ENCODE data around the gene CACNA1S.

The CACNA1S gene

DNA sequence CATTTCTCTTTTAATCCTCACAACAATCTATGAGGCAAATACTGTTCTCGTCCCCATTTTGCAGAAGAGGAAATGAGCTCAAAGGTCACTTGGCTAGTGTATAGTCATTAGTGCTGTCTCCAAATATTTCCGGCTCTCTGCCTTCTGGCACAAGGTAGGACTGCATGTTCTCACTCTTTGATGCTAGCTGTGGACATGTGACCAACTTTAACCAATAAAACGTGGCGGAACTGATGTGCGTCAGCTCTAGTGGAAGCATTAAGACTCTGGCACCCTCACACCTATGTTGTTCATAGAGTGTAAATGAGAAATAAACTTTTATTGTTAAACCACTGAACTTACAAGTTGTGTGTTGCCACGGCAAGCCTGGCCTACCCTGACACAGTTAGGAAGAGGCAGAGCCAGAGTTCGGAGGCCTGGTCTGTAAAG is 83.8 kb downstream of the CACNA1S start:
- DNase-seq (ENCODE audit: low read depth), result no peak

GRCh38 chr1:201026836-201027235 is 85.4 kb downstream of the CACNA1S start:
- DNase-seq (ENCODE audit: low read depth), result no peak

DNA sequence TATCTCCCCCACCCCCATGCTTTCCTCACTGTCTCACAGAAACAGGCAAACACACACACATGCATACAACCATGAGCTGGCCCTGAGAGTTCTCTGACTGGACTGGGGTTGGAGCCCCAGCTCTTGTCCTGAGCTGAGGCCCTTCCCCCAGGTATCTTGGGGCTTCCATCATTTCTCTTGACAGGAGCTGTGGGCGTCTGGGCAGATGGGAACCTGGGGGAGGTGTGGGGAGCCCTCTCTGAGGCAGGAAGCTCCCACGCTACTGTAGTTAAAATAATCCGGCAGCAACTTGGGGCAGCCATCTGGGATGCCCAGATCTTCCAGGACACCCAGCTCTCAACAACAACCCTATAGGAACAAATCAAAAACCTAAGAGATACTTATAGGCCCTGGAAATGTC is 86.0 kb downstream of the CACNA1S start:
- DNase-seq (ENCODE audit: low read depth), result no peak

DNA sequence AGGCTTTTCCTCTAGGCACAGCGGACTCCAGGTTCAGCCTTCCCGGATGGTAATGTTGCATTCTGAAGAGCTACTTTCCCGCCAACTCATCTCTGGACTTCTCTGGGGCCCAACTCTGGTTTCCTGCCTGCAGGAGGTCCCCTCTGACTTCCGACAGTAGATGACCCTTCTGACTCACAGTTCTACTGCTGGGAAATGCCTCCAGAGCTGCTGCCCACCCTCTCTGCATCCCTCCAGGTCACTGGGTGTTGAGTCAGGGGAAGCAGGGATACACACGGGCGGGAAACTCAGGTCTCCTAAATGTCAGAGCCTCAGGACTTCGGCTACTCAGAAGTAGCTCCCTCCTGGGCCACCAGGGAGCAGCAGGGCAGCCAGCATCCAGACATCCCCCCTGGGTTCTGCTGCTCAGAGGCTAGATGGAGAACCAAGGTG is 86.6 kb downstream of the CACNA1S start:
- DNase-seq (ENCODE audit: low read depth), result no peak

DNA sequence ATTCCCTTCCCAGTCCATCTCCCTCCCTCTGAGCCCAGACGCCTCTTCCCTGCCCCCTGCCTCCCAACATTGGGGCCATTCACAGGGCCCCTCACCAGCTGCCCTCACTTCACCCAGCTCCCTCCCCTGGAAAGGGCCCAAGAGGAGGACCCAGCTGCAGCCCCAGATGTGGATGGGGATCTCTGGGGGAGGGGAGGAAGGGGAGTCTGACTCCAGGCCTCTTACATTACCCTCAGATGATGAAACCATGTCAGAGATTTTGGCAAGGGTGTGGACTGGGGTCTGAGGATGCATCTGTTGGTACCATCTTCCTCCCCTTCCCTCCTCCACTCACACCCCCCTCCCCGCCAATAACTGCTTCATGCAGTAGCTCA is 87.6 kb downstream of the CACNA1S start:
- no peak for DNase-seq (ENCODE audit: low read depth)

GRCh38 chr1:201023920-201024624 is 88.2 kb downstream of the CACNA1S start:
- DNase-seq (ENCODE audit: low read depth), result no peak

DNA sequence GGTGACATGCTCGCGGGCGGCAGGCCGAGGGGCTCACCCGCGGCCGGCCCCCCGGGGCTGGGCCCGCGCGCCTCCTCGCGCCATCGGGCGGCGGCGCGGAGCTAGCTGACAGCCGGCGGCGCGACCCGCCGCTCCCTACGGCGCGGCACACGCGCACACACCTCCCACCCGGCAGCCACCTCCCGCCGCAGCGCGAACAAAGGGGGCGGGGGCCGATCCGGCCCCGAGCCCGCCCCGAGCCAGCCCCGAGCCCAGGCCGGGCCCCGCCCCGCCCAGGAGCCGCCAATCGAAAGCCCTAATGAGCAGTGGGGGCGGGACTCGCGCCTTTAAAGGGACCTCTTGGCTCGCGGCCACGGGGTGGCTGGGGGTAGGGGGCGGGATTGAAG is 88.7 kb downstream of the CACNA1S start, which contains the start of gene KIF21B:
TSS of gene KIF21B (minus strand) at position 198 of the 386 bp plus-strand sequence. CDS start 331 bp downstream, outside the sequence.
- DNase-seq (ENCODE audit: low read depth), result peak; percentile 85

- no peak for DNase-seq (ENCODE audit: low read depth)
Observed at GRCh38 chr1:201022820-201023516, 89.3 kb downstream of the CACNA1S start.

GRCh38 chr1:201022493-201022819 is 89.8 kb downstream of the CACNA1S start:
- no peak for DNase-seq (ENCODE audit: low read depth)

DNA sequence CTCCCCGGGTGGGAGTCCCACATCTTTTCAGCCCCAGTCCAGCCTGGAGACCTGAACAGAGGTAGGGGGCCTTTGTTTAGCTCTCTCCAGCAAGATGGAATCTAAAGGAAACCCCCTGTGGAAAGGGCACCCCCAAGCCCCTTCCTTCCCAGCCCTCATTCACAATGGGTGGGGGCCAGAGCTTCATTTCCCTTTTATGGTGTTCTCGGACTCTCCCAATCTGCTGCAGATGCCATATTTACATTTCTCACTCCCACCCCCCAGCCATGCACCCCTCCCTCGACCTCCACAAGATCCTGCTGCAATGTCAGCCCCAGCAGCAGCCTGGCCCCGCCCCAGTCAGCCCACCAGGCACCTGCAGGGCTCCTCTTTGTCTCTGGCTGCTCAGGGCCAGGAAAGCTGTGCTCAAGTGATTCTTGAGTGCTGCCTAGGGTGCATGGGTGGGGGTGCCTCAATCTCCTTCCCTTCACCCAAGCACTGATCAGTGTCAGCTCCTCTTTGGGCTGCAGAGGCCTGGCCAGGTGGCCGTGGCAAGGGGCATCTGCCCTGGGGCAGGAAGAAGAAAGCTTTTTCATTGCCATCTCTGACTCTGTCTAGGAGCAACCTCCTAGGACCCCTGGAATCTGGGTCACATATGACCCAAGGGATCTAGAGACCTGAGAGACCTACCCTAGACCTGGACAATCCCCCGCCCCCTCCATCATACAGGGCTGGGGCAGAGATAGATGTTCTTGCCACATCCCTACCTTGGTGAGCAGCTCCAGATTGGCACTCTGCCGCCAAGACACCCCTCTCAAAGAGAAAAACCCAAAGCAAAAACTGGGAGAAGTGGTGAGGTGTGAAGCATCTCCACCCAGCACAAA is 90.4 kb downstream of the CACNA1S start:
- no peak for DNase-seq (ENCODE audit: low read depth)

DNA sequence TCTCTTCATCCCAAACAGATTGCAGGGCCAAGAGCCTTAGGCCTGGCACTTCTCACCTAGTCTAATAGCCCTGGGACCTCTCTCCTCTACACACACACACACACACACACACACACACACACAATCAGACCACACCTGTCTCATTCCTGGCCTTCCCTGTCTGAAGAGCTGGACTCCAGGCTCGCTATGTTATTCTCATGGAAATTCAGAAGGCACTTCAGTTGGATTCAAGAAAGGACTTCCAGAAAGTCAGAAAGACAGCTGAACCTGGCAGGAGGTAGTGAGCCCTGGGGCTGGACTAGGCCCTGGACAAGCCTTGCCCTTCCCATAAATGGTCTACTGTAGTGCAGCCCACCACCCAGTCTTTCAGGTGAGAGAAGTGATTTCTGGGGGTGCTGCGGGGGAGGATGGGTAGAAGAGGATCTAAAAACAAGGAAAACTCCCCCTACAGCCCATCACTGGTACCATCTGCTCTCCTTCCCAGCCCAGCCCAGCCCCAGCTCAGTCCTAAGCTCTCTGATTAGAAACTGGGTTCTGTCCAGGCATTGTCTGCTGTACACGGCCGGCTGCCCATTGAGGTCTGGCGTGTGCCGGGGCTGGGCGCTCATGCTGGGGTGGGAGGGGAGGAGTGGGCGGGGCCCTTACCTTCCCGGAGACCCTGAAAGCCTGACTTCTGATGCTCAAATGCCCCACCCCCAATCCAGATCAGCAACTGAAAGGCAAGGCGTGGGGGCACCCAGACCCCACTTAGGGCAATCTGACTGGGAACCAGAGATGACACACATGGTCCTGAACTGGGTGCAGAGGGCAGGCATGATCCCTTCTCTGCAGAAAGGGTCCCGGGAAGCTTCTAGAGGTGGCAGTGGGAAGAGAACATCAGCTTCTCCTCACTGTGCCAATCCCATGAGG is 91.3 kb downstream of the CACNA1S start:
- no peak for DNase-seq (ENCODE audit: low read depth)

DNA sequence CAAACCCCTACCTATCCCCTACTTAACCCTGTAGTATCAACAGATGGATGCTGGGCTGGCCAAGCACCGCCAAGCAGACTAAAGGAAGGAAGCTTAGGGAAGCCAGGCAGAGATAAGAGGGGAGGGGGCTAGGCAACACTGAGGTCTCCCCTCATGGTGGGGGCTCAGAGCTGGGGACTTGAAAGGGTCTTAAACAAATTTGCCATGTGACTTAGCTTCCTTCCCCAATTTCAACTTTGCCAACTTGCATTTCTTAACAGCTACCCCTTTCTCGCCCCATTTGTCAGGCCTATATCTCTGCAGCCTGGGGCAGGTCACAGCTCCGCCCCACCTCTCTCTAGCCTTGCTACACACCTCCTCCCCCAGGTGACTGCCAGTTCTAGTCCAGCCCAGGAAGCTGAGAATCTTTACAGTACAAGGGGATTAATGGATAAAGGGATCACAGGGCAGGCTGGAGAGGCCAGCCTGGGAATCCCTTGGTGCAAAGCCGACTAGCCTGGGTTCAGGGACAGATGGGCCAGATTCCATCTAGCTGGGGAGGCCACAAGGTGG is 92.1 kb downstream of the CACNA1S start:
- no peak for DNase-seq (ENCODE audit: low read depth)

- DNase-seq (ENCODE audit: low read depth), result peak; percentile 84
Observed at GRCh38 chr1:201019321-201019977, 92.8 kb downstream of the CACNA1S start.

- DNase-seq (ENCODE audit: low read depth), result no peak
Observed at GRCh38 chr1:201017828-201018163, 94.4 kb downstream of the CACNA1S start.

DNA sequence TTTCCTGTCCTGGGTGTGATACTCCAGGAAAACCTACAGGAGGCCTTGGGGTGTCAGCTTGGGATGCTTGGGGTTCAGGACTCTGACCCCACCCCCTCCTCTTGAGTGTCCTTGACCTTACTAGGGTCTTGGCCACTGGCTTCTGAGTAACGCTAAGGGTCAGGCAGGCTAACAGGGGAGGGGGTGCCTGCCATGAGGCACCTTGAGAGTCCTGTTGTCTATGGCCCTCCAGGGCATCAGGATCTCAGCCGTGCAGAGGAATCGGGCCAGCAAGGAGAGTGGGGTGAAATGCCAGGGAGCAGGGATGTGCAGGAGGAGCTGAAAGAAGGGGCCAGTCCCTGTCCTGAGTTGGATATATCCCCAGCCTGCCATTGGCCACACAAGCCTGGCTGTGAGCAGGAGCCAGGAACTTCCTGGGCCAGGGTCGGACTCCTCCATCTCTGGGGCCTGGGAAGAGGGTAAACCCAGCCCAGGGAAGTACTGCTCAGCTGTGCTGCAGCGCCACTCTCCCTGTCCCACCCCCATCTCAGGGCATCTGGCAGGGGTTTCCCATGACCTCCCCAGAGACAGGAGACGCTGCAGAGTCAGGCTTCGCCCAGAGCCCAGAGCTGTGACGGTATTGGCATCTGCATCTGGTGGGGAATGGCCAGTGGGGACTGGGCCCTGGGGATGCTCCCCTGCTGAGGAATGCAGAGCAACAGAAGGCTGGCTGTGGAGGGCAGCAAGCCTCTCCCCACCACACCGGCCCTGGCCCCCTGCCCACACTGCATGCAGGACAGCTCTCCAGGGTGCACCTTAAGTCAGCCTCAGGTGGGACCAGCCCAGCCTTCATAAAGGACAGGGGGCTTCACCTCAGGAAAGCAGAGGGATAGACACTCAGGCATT is 95.0 kb downstream of the CACNA1S start:
- DNase-seq (ENCODE audit: low read depth), result no peak

- DNase-seq (ENCODE audit: low read depth), result no peak
Observed at GRCh38 chr1:201016211-201016651, 96.0 kb downstream of the CACNA1S start.

- DNase-seq (ENCODE audit: low read depth), result no peak
Observed at GRCh38 chr1:201015551-201016091, 96.6 kb downstream of the CACNA1S start.

DNA sequence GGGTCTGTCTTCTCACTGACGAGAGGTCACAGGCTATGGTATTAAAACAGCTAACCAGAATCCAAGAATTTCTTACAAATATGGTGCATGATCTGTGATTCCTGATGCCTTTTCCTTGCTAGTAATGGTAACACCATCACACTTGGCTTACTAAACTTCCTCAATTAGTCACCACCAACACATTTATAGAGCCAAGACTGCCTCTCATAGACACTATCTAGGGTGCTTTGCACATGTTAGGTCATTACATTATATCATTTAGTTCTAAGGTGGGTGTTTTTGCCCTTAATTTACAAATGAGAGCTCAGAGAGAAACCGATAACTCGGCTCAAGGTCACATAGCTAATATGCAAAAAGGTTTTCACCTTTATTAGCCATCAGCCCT is 97.4 kb downstream of the CACNA1S start:
- no peak for DNase-seq (ENCODE audit: low read depth)

DNA sequence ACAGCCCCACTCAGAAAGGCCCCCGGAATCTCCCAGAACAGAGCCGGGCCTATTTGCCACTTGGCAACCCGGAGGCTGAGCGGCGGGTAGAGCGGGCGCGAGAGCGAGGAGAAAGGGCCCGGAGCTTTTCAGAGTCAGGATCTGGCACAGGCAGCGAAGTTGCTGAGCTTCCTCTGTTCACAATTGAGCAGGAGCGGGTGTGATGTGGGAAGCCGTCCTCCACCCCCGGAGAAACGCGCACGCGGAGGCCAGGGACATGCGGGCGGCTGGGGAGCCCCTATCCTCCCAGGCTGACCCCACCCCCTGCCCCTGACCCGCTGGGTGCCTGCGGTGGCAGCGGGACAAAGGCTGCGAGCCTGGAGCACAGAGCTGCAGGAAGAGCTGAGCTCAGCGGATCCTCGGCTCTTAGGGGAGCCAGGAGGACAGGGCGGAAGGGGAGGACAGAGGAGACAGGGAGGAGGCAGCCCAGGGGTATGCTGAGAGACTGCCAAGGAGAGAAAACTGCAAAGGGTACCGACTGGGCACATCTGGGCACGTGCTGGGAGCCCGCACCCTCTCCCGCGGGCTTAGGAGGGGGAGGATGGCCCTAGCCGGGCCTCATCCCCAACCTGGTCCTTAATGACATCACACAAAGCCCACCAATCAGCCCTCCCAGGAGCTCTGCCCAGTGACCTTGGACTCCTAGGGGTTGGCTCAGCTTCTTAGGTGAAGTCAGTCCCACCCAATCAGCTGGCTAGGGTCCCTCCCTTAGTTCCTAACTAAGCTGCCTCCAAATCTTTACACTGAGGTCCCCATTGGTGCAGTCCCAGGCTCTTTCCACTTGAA is 98.0 kb downstream of the CACNA1S start:
- DNase-seq (ENCODE audit: low read depth), result no peak
